Hepatocyte (in vitro differentiated cells): Measurements from ENCODE around the gene ETV6.

Experiments
- CTCF ChIP-seq: fragments of 200-600 bp; sonication (generic); IDR thresholded peaks from 2 replicates; pipeline ENCODE4 v1.5.1; 2016; ENCODE audit warnings: antibody characterized with exemption, mild to moderate bottlenecking; ENCODE audit not compliant: poor library complexity
- EZH2 ChIP-seq: fragments of 200-600 bp; sonication (generic); IDR thresholded peaks from 2 replicates; pipeline ENCODE4 v1.6.1; 2016; ENCODE audit warnings: antibody characterized with exemption, mild to moderate bottlenecking, borderline replicate concordance
- EZH2phosphoT487 ChIP-seq: fragments of 200-600 bp; sonication (generic); IDR thresholded peaks from one replicate; pipeline ENCODE4 v1.6.1; 2018; ENCODE audit warnings: antibody characterized with exemption, mild to moderate bottlenecking, low read depth, moderate library complexity; ENCODE audit not compliant: unreplicated experiment, severe bottlenecking

- no peak for TF ChIP-seq CTCF
- no peak for TF ChIP-seq EZH2phosphoT487
- no peak for TF ChIP-seq EZH2
Observed at GRCh38 chr12:11764837-11765236, 115.4 kb downstream of the ETV6 start.
